GM12865 (cell line): ENCODE measurements around the gene EGR4.

Source experiments
- DNase-seq: peaks from one replicate; pipeline ENCODE4 v3.0.0; 2010; ENCODE audit warnings: low read depth
- H3K4me3 ChIP-seq: 2 replicates; pipeline ENCODE4 v1.5.1; 2011; ENCODE audit warnings: mild to moderate bottlenecking, low read depth, low read length, control low read depth
- CTCF ChIP-seq: IDR thresholded peaks from 2 replicates; pipeline ENCODE4 v1.5.1; 2011; ENCODE audit warnings: low read length, control low read depth, low read depth, inconsistent platforms; ENCODE audit not compliant: insufficient read depth; ENCODE audit errors: missing control alignments

Gene EGR4

GRCh38 chr2:73249636-73250035, 43.7 kb downstream of the EGR4 start:
- TF ChIP-seq CTCF, result no peak
- no peak overlapping the region for H3K4me3 ChIP-seq
- no peak for DNase-seq

GRCh38 chr2:73246850-73247249, 46.5 kb downstream of the EGR4 start:
- no peak for DNase-seq
- no peak overlapping the region for H3K4me3 ChIP-seq
- TF ChIP-seq CTCF, result no peak

- DNase-seq, result no peak
- H3K4me3 ChIP-seq, result no peak overlapping the region
- TF ChIP-seq CTCF, result no peak
Measured at GRCh38 chr2:73244580-73244979, 48.8 kb downstream of the EGR4 start.

GRCh38 chr2:73243884-73244570, 49.3 kb downstream of the EGR4 start:
- DNase-seq, result no peak
- TF ChIP-seq CTCF, result no peak
- H3K4me3 ChIP-seq, result no peak overlapping the region
